ENCODE results near the gene MCL1.

- TF ChIP-seq CTCF (optimal IDR thresholded peaks at IDR 0.05 in 1 of 3, IDR thresholded peaks at IDR 0.05 in 1 of 3, conservative IDR thresholded peaks at IDR 0.05 in 1 of 3; ENCODE audit: extremely low read depth in 1 of 3, insufficient read depth in 2 of 3, low read length in 3 of 3) = no peak
- TF ChIP-seq EZH2 (IDR thresholded peaks at IDR 0.05; ENCODE audit: low read length) = no peak
These were observed 27.7 kb downstream of the MCL1 start for GRCh38 chr1:150551784-150552127.
